SK-N-SH (cell line): ENCODE measurements around the gene FA2H. TPM values are rescaled to one million over a fixed set of nuclear protein-coding genes. Genes with fewer than 3 reads are reported as not detected.
A peak's percentile ranks its signal among the peaks of the same experiment; 100 is the strongest.

ENCODE experiments used
- CTCF ChIA-PET: fragments of 300-600, 350-600 bp; formaldehyde crosslinking; extraction: SDS; loops from one replicate; lab custom pipeline; 2021; lab: Yijun Ruan, JAX
- POLR2A ChIA-PET: fragments of 350-600 bp; sonication (Branson Sonifier 250); formaldehyde crosslinking; extraction: SDS; loops from one replicate; lab custom pipeline; 2020; ENCODE audit warnings: antibody characterized with exemption, inconsistent platforms; lab: Yijun Ruan, JAX
- DNase-seq: peaks from one replicate; pipeline ENCODE4 v3.0.0; 2012
- H2AFZ ChIP-seq: fragments of 200-600 bp; sonication (generic); 2 replicates; pipeline ENCODE4 v1.8.1; 2016; ENCODE audit warnings: antibody characterized with exemption, mild to moderate bottlenecking, low read depth
- H3F3A ChIP-seq: fragments of 200-600 bp; sonication (generic); replicated peaks from 2 replicates; pipeline ENCODE3; 2016; ENCODE audit warnings: antibody characterized with exemption, mild to moderate bottlenecking; ENCODE audit not compliant: insufficient read depth
- H3K27ac ChIP-seq, 2 experiments: fragments of 200-500 bp in 1 of 2; fragments of 200-600 bp in 1 of 2; sonication (Bioruptor generic) in 1 of 2; sonication (generic), shearing (Covaris generic) in 1 of 2; 2 replicates each; pipeline versions ENCODE4 v1.5.1 to v1.6.1; 2014 to 2016; ENCODE audit warnings: low read depth in 2 of 2, inconsistent platforms in 1 of 2, low read length in 1 of 2, mild to moderate bottlenecking in 1 of 2, mixed read lengths in 1 of 2
- H3K27me3 ChIP-seq: fragments of 200-600 bp; sonication (generic), shearing (Covaris generic); 2 replicates; pipeline ENCODE4 v1.6.1; 2016; ENCODE audit warnings: mixed run types; ENCODE audit not compliant: insufficient read depth
- H3K36me3 ChIP-seq, 2 experiments: fragments of 200-500 bp in 1 of 2; fragments of 200-600 bp in 1 of 2; sonication (Bioruptor generic) in 1 of 2; sonication (generic) in 1 of 2; replicated peaks in 1 of 2; 2 replicates each; pipeline versions ENCODE3 to v1.5.1; 2014 to 2016; ENCODE audit warnings: low read length in 1 of 2, mild to moderate bottlenecking in 1 of 2; ENCODE audit not compliant: insufficient read depth in 2 of 2, control insufficient read depth in 1 of 2
- H3K4me1 ChIP-seq, 2 experiments: fragments of 200-500 bp in 1 of 2; fragments of 200-600 bp in 1 of 2; sonication (Bioruptor generic) in 1 of 2; sonication (generic), shearing (Covaris generic) in 1 of 2; 2 replicates each; pipeline versions ENCODE4 v1.5.1 to v1.6.1; 2014 to 2016; ENCODE audit warnings: low read depth in 1 of 2, low read length in 1 of 2, mixed run types in 1 of 2; ENCODE audit not compliant: insufficient read depth in 2 of 2, control insufficient read depth in 1 of 2
- H3K4me2 ChIP-seq: fragments of 200-600 bp; sonication (generic), shearing (Covaris generic); 2 replicates; pipeline ENCODE4 v1.6.1; 2017; ENCODE audit warnings: mixed run types
- H3K4me3 ChIP-seq, 2 experiments: fragments of 200-500 bp in 1 of 2; fragments of 200-600 bp in 1 of 2; sonication (Bioruptor generic) in 1 of 2; sonication (generic), shearing (Covaris generic) in 1 of 2; 2 replicates each; pipeline versions ENCODE4 v1.5.1 to v1.8.1; 2014 to 2016; ENCODE audit warnings: low read depth in 2 of 2, inconsistent platforms in 1 of 2, low read length in 1 of 2, mild to moderate bottlenecking in 1 of 2, mixed read lengths in 1 of 2, moderate library complexity in 1 of 2
- H3K79me2 ChIP-seq: fragments of 200-600 bp; sonication (generic); 2 replicates; pipeline ENCODE4 v1.8.1; 2017; ENCODE audit warnings: mild to moderate bottlenecking; ENCODE audit not compliant: insufficient read depth
- H3K9ac ChIP-seq: fragments of 200-600 bp; sonication (generic); 2 replicates; pipeline ENCODE4 v1.6.1; 2017; ENCODE audit warnings: mixed run types
- H3K9me2 ChIP-seq: fragments of 200-600 bp; sonication (generic); 2 replicates; pipeline ENCODE4 v1.6.1; 2017; ENCODE audit warnings: mixed run types
- H3K9me3 ChIP-seq: fragments of 200-600 bp; sonication (generic); 2 replicates; pipeline ENCODE4 v1.6.1; 2017; ENCODE audit warnings: mixed run types, mild to moderate bottlenecking, moderate library complexity
- H4K20me1 ChIP-seq: fragments of 200-600 bp; sonication (generic); 2 replicates; pipeline ENCODE4 v1.6.1; 2017; ENCODE audit warnings: mild to moderate bottlenecking, mixed run types; ENCODE audit not compliant: insufficient read depth
- CTCF ChIP-seq: fragments of 200-600 bp; sonication (generic); IDR thresholded peaks from 2 replicates; pipeline ENCODE4 v1.6.1; 2017; ENCODE audit warnings: antibody characterized with exemption, mild to moderate bottlenecking, moderate library complexity
- EP300 ChIP-seq, 2 experiments: IDR thresholded peaks; 2 replicates each; pipeline versions ENCODE4 v1.4.0 to v1.6.1; 2012; ENCODE audit warnings: borderline replicate concordance in 1 of 2, low read depth in 1 of 2, low read length in 1 of 2
- EZH2phosphoT487 ChIP-seq: fragments of 200-600 bp; sonication (generic); IDR thresholded peaks from 2 replicates; pipeline ENCODE4 v1.6.1; 2017; ENCODE audit warnings: low read depth, mixed run types, mild to moderate bottlenecking, antibody characterized with exemption, moderate library complexity, borderline replicate concordance
- FOSL2 ChIP-seq: IDR thresholded peaks from 2 replicates; pipeline ENCODE4 v1.4.0; 2012; ENCODE audit warnings: low read depth, mild to moderate bottlenecking, moderate library complexity, borderline replicate concordance
- MEF2A ChIP-seq: IDR thresholded peaks from 2 replicates; pipeline ENCODE4 v1.4.0; 2012; ENCODE audit warnings: low read depth, borderline replicate concordance
- MXI1 ChIP-seq: IDR thresholded peaks from 2 replicates; pipeline ENCODE4 v1.6.1; 2012; ENCODE audit warnings: mild to moderate bottlenecking, low read depth, low read length, improper control_type of control experiment
- NRF1 ChIP-seq: IDR thresholded peaks from 2 replicates; pipeline ENCODE4 v1.6.1; 2012; ENCODE audit warnings: low read depth, mild to moderate bottlenecking, low read length
- RCOR1 ChIP-seq: fragments of 150-350 bp; IDR thresholded peaks from 2 replicates; pipeline ENCODE4 v1.6.1; 2017; ENCODE audit warnings: antibody characterized with exemption, low read length
- TCF12 ChIP-seq: IDR thresholded peaks from 2 replicates; pipeline ENCODE4 v1.4.0; 2012
- YY1 ChIP-seq: IDR thresholded peaks from 2 replicates; pipeline ENCODE4 v1.4.0; 2012; ENCODE audit warnings: low read depth, mild to moderate bottlenecking
- WGBS: methylation state at CpG from one replicate; pipeline ENCODE4 v1.1.6; 2017; ENCODE audit warnings: low lambda C conversion rate; 5-methylcytosine and 5-hydroxymethylcytosine counted together
- polyA plus RNA-seq, 3 experiments: library from polyadenylated mRNA; depleted of rRNA; stranded (reverse); fragments of >200 nt; gene quantifications; 2 replicates each; pipeline ENCODE4 v1.2.3, GENCODE V29; 2012
- TF ChIP-seq, protein P1 (sequence below): IDR thresholded peaks from 2 replicates; pipeline ENCODE4 v1.4.0; 2012; ENCODE audit warnings: low read depth
- TF ChIP-seq, protein P2 (sequence below): IDR thresholded peaks from 2 replicates; pipeline ENCODE4 v1.4.0; 2012; ENCODE audit warnings: low read depth, borderline replicate concordance

The FA2H gene
- polyA plus RNA-seq, 1 of the 3 experiments (the other 2 are of a cell fraction), result not detected

DNA sequence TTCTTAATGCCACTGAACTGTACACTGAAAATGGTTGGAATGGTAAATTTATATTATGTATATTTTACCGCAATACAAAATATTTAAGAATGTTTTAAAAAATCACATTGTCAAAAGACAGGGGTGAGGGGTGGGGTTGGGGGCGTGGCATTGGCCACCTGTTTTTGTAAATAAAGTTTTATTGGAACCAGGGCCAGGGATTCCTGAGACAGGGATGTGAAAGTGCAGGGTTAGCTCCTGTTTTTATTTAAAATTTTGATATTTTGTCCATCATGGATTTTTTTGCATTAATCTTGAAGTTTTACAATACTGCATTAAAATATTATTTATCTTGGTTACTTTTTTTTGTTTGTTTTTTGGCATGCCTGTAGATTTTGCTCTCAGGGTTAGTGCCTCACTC is 2.3 kb upstream of the FA2H start:
- CTCF ChIA-PET, result no interaction called here
- POLR2A ChIA-PET, result no interaction called here
- 61% methylated on average over 2 of the region's 2 CpGs for WGBS

GRCh38 chr16:74775255-74775654 is 635 bp upstream of the FA2H start:
- no peaks in the 10 kb centered on the region for H3K36me3 ChIP-seq
- H3K79me2 ChIP-seq, result no peaks in the 10 kb centered on the region
- H3K9me3 ChIP-seq, result no peaks in the 10 kb centered on the region
- peaks cover 17% of the 10 kb centered on the region for H3K27me3 ChIP-seq
- no peak overlapping the region for H2AFZ ChIP-seq
- no peaks in the 10 kb centered on the region for H4K20me1 ChIP-seq
- TF ChIP-seq MXI1, result no peak
- no peak for TF ChIP-seq FOSL2
- no peak for TF ChIP-seq EZH2phosphoT487
- TF ChIP-seq EP300 (IDR thresholded peaks at IDR 0.05; ENCODE audit: borderline replicate concordance in 1 of 2, low read depth in 1 of 2, low read length in 1 of 2), result no peak
- no peak for TF ChIP-seq NRF1
- no peak for TF ChIP-seq RCOR1
- no peak for TF ChIP-seq CTCF
- peaks cover 0 to 8% of the 10 kb centered on the region in 2 experiments; a peak in 1 of 4 replicates for H3K4me1 ChIP-seq
- H3F3A ChIP-seq, result no peaks in the 10 kb centered on the region
- POLR2A ChIA-PET, result interaction anchor here (0.5 kb wide), 1 partner anchor 312 kb away, joined by 3 read pairs; no protein-coding TSS in a partner anchor
- no peak overlapping the region for H3K9ac ChIP-seq
- H3K27ac ChIP-seq, result no peak overlapping the region
- whole genome bisulfite sequencing, result 37% methylated on average over 5 of the region's 5 CpGs
- H3K9me2 ChIP-seq, result no peaks in the 10 kb centered on the region
- H3K4me2 ChIP-seq, result peak overlapping the region; percentile 68
- CTCF ChIA-PET, result interaction anchor here (0.6 to 4.3 kb wide), 18 partner anchors 8 to 285 kb away, joined by 3 to 30 read pairs (median 4); no protein-coding TSS in a partner anchor
- H3K4me3 ChIP-seq, result peak overlapping the region; percentile 43 to 46; a peak in 2 of 4 replicates
- no peak for DNase-seq

More for the DNA sequence above, 2.3 kb upstream of the FA2H start:
- Histone ChIP-seq H3K9me2 (no peaks in the 10 kb centered on the region), H3K27me3 (peaks cover 17% of the 10 kb centered on the region), H3K4me3 (no peak overlapping the region), H3F3A (no peaks in the 10 kb centered on the region)
- DNase-seq, result no peak
- TF ChIP-seq MXI1 (no peak), MEF2A (no peak), TCF12 (no peak), YY1 (no peak)
- TF ChIP-seq, protein P1, sequence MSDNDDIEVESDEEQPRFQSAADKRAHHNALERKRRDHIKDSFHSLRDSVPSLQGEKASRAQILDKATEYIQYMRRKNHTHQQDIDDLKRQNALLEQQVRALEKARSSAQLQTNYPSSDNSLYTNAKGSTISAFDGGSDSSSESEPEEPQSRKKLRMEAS, result no peak
- TF ChIP-seq, protein P2, sequence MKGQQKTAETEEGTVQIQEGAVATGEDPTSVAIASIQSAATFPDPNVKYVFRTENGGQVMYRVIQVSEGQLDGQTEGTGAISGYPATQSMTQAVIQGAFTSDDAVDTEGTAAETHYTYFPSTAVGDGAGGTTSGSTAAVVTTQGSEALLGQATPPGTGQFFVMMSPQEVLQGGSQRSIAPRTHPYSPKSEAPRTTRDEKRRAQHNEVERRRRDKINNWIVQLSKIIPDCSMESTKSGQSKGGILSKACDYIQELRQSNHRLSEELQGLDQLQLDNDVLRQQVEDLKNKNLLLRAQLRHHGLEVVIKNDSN, result no peak
- TF ChIP-seq, all 33 proteins: peak for 0
- Histone ChIP-seq H3K9me3 (no peaks in the 10 kb centered on the region), H3K4me1 (peaks cover 0 to 8% of the 10 kb centered on the region in 2 experiments; a peak in 1 of 4 replicates), H3K4me2 (no peak overlapping the region), H3K9ac (no peak overlapping the region), H2AFZ (no peak overlapping the region), H3K36me3 (no peaks in the 10 kb centered on the region), H4K20me1 (no peaks in the 10 kb centered on the region), H3K79me2 (no peaks in the 10 kb centered on the region), H3K27ac (no peak overlapping the region)
